Naive thymus-derived CD4-positive, alpha-beta T cell (primary cell): Measurements from ENCODE around the gene HDLBP. TPM values are rescaled to one million over a fixed set of nuclear protein-coding genes. Genes with fewer than 3 reads are reported as not detected.

Experiments used
- ATAC-seq: fragments of 150-1000 bp; cut with Tn5 transposase; 2 replicates; pipeline ENCODE4 v1.10.0; 2021; ENCODE audit warnings: mild to moderate bottlenecking, moderate library complexity
- CTCF ChIA-PET: fragments of 350-600 bp; sonication (Branson Sonifier 250); formaldehyde crosslinking; loops from one replicate; lab custom pipeline; 2021; ENCODE audit warnings: antibody characterized with exemption; lab: Charles Lee
- POLR2A ChIA-PET: fragments of 350-600 bp; sonication (Branson Sonifier 250); formaldehyde crosslinking; loops from one replicate; lab custom pipeline; 2021; ENCODE audit warnings: antibody characterized with exemption, inconsistent platforms; lab: Charles Lee
- DNase-seq, 9 donors: peaks; one replicate each; pipeline versions ENCODE4 v3.0.0 to v3.0.0-alpha.2; 2020 to 2022; ENCODE audit warnings: mixed read lengths in 1 of 9
- H3K27ac ChIP-seq: one replicate; pipeline ENCODE4 v1.7.0; 2013; ENCODE audit warnings: mild to moderate bottlenecking, low read depth, low read length, moderate library complexity
- H3K27me3 ChIP-seq, 2 donors: one replicate each; pipeline ENCODE4 v1.7.0; 2013; ENCODE audit warnings: low read length in 2 of 2, mild to moderate bottlenecking in 2 of 2, moderate library complexity in 2 of 2; ENCODE audit not compliant: control insufficient read depth in 2 of 2, insufficient read depth in 2 of 2
- H3K36me3 ChIP-seq, 3 experiments: 1 replicate in 2 of 3; 2 replicates in 1 of 3; pipeline ENCODE4 v1.7.0; 2013; ENCODE audit warnings: low read length in 3 of 3, mild to moderate bottlenecking in 3 of 3, moderate library complexity in 1 of 3; ENCODE audit not compliant: insufficient read depth in 3 of 3, control insufficient read depth in 2 of 3
- H3K4me1 ChIP-seq, 2 donors: one replicate each; pipeline ENCODE4 v1.7.0; 2013; ENCODE audit warnings: low read length in 2 of 2, mild to moderate bottlenecking in 2 of 2, moderate library complexity in 1 of 2; ENCODE audit not compliant: control insufficient read depth in 2 of 2, insufficient read depth in 2 of 2
- H3K4me3 ChIP-seq: 2 replicates; pipeline ENCODE4 v1.7.0; 2013; ENCODE audit warnings: mild to moderate bottlenecking, low read length
- H3K9me3 ChIP-seq, 3 experiments: 1 replicate in 2 of 3; 2 replicates in 1 of 3; pipeline ENCODE4 v1.7.0; 2013; ENCODE audit warnings: low read length in 3 of 3; ENCODE audit not compliant: control insufficient read depth in 2 of 3
- H3K27ac Mint-ChIP-seq, 9 donors: one replicate each; pipeline ENCODE4 v1.8.0; 2020 to 2022; ENCODE audit warnings: mixed read lengths in 9 of 9, mild to moderate bottlenecking in 8 of 9, moderate library complexity in 5 of 9, inconsistent platforms in 2 of 9
- H3K27me3 Mint-ChIP-seq, 5 donors: one replicate each; pipeline ENCODE4 v1.8.0; 2021 to 2022; ENCODE audit warnings: mixed read lengths in 5 of 5, mild to moderate bottlenecking in 1 of 5
- H3K36me3 Mint-ChIP-seq, 5 donors: one replicate each; pipeline ENCODE4 v1.8.0; 2020 to 2022; ENCODE audit warnings: mixed read lengths in 5 of 5, mild to moderate bottlenecking in 3 of 5, inconsistent platforms in 1 of 5
- H3K4me1 Mint-ChIP-seq, 7 donors: one replicate each; pipeline ENCODE4 v1.8.0; 2020 to 2022; ENCODE audit warnings: mixed read lengths in 7 of 7, mild to moderate bottlenecking in 3 of 7, inconsistent platforms in 1 of 7
- H3K4me3 Mint-ChIP-seq, 10 donors: one replicate each; pipeline ENCODE4 v1.8.0; 2020 to 2022; ENCODE audit warnings: mild to moderate bottlenecking in 10 of 10, mixed read lengths in 10 of 10, moderate library complexity in 6 of 10, inconsistent platforms in 2 of 10
- H3K9me3 Mint-ChIP-seq, 11 donors: one replicate each; pipeline ENCODE4 v1.8.0; 2020 to 2022; ENCODE audit warnings: mixed read lengths in 11 of 11, mild to moderate bottlenecking in 4 of 11, inconsistent platforms in 1 of 11, moderate library complexity in 1 of 11
- intact Hi-C, 2 donors: fragments of 100-400 bp; cut with micrococcal nuclease; formaldehyde crosslinking; loops; one replicate each; pipeline ENCODE4 v1.15.1; 2023
- polyA plus RNA-seq, 2 donors: library from polyadenylated mRNA; unstranded; fragments of 300-500 nt; fragmentation: Illumina TruSeq; gene quantifications; one replicate each; pipeline ENCODE4 v1.2.3, GENCODE V29; 2021
- total RNA-seq, 6 experiments: library from RNA in 5 of 6; stranded (reverse) in 5 of 6; gene quantifications; 1 replicate in 5 of 6; 2 replicates in 1 of 6; pipeline ENCODE4 v1.2.3 and lab custom pipeline; 2021 to 2026

The HDLBP gene, protein sequence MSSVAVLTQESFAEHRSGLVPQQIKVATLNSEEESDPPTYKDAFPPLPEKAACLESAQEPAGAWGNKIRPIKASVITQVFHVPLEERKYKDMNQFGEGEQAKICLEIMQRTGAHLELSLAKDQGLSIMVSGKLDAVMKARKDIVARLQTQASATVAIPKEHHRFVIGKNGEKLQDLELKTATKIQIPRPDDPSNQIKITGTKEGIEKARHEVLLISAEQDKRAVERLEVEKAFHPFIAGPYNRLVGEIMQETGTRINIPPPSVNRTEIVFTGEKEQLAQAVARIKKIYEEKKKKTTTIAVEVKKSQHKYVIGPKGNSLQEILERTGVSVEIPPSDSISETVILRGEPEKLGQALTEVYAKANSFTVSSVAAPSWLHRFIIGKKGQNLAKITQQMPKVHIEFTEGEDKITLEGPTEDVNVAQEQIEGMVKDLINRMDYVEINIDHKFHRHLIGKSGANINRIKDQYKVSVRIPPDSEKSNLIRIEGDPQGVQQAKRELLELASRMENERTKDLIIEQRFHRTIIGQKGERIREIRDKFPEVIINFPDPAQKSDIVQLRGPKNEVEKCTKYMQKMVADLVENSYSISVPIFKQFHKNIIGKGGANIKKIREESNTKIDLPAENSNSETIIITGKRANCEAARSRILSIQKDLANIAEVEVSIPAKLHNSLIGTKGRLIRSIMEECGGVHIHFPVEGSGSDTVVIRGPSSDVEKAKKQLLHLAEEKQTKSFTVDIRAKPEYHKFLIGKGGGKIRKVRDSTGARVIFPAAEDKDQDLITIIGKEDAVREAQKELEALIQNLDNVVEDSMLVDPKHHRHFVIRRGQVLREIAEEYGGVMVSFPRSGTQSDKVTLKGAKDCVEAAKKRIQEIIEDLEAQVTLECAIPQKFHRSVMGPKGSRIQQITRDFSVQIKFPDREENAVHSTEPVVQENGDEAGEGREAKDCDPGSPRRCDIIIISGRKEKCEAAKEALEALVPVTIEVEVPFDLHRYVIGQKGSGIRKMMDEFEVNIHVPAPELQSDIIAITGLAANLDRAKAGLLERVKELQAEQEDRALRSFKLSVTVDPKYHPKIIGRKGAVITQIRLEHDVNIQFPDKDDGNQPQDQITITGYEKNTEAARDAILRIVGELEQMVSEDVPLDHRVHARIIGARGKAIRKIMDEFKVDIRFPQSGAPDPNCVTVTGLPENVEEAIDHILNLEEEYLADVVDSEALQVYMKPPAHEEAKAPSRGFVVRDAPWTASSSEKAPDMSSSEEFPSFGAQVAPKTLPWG (N-terminal part only)
- total RNA-seq (100 to 1,000 TPM; 127 to 231 (median 169) TPM), polyA plus RNA-seq (10 to 100 TPM; 42.8 to 71.8 TPM), total RNA-seq (lab: John Stamatoyannopoulos, UW) (215 reads per million, percentile 93 among the genes with 10 or more reads in this experiment)

DNA sequence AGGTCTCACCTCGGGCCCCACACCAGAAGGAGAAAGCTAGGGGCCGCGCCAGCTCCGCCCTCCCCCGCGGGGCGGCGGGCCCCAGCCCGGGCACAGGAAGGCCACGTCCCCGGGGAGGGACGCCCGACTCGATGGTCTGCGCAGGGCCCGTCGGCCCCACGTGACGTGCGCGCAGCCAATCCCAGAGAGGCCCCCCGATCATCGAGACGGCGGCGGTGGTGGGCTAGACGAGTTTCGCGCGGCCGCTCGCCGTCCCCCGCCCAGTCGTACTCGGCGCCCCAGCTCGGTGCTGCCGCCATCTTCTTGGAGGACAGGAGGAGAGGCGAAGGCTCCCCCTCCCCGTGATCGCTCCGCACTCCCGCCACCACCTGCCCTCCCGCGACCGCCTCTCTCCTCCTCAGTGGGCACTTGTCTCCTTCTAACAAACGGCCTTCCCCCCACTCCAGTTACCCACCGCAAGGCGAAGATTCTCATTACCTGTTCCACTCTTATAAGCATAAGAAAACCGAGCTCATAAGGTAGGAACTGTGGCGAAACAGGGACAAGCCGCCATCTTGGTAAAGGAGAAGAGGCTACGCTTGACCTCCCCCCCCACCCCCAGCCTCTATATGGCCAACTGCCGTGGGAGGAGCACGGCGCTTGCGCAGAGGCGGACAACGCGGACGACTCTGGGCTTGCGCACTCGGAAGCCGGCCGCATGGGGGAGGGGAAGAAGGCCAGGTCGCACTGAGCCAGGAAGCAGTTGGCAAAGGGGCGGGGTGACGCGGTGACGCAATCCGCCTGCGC, at the start of gene HDLBP:
TSS of gene HDLBP (minus strand) at position 580 of the 786 bp plus-strand sequence. CDS start 48,803 bp downstream, outside the sequence.
- POLR2A ChIA-PET: interaction anchor here (0.5 to 5.0 kb wide), 25 partner anchors 9 to 750 kb away, joined by 3 to 87 read pairs (median 4); partner anchors contain the start of genes ATG4B, DTYMK, MTERF4 and PASK
- CTCF ChIA-PET: interaction anchor here (0.6 to 1.2 kb wide), 6 partner anchors 14 to 418 kb away, joined by 3 to 4 read pairs (median 3); no protein-coding TSS in a partner anchor
- intact Hi-C loops: loop anchor here (1.0 to 2.0 kb wide), 21 partner anchors 15 to 754 kb away; partner anchors contain the start of genes ATG4B (in 2 of the 2), DTYMK (in 2 of the 2), FARP2 (in 2 of the 2) and ING5 (in 2 of the 2)
- no peaks in the 10 kb centered on the region for H3K27me3 ChIP-seq
- no peaks in the 10 kb centered on the region for H3K27me3 Mint-ChIP-seq
- peak within 1 kb of the TSS; percentile 98 for H3K4me3 ChIP-seq
- peaks cover 44 to 48% of the 10 kb centered on the region in 2 donors for H3K4me1 ChIP-seq
- peaks cover 0 to 9% (median 0%) of the 10 kb centered on the region in 3 experiments for H3K36me3 ChIP-seq
- H3K9me3 ChIP-seq: no peaks in the 10 kb centered on the region
- peaks cover 0 to 14% (median 4%) of the 10 kb centered on the region in 5 donors for H3K36me3 Mint-ChIP-seq
- ATAC-seq: peak; percentile 87
- H3K27ac ChIP-seq: peak within 1 kb of the TSS; percentile 95
- H3K4me1 Mint-ChIP-seq: peaks cover 62 to 84% (median 75%) of the 10 kb centered on the region in 7 donors
- H3K4me3 Mint-ChIP-seq: peak within 1 kb of the TSS; percentile 93 to 100 (median 98)
- peaks cover 0 to 3% (median 0%) of the 10 kb centered on the region in 11 donors for H3K9me3 Mint-ChIP-seq
- peak within 1 kb of the TSS; percentile 96 to 100 (median 99) for H3K27ac Mint-ChIP-seq
- DNase-seq: peak; percentile 100

DNA sequence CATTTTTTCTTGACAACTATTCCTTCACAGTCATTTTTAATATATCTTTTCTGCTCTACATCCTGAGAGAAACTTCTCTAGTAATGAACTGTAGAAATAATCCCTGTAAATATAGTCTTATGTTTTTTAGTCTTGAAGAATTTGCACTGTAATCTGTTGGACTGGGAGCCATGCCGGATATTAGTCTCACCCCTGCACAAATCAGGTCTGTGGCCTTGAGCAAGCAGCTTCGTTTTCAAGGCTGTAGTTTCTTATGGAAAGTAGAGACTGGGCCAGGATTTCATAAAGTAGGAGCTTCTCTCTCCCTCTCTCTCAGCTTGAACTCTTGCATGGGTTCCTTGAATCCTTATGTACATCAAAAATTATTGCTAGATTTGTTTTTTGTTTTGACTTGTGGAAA, 49.3 kb upstream of the HDLBP start:
- Mint-ChIP-seq H3K9me3 (no peaks in the 10 kb centered on the region), H3K36me3 (peaks cover 0 to 9% (median 0%) of the 10 kb centered on the region in 5 donors), H3K4me3 (no peak overlapping the region), H3K4me1 (peaks cover 0 to 10% (median 2%) of the 10 kb centered on the region in 7 donors), H3K27ac (no peak overlapping the region), H3K27me3 (no peaks in the 10 kb centered on the region)
- DNase-seq (no peak), ATAC-seq (no peak)
- intact Hi-C loops: no loop called here
- Histone ChIP-seq H3K36me3 (no peaks in the 10 kb centered on the region), H3K9me3 (no peaks in the 10 kb centered on the region), H3K4me3 (no peak overlapping the region), H3K27me3 (no peaks in the 10 kb centered on the region), H3K4me1 (no peaks in the 10 kb centered on the region), H3K27ac (no peak overlapping the region)
- ChIA-PET POLR2A (no interaction called here), CTCF (interaction anchor here (1.1 to 1.3 kb wide), 2 partner anchors 27 to 514 kb away, joined by 3 to 4 read pairs; no protein-coding TSS in a partner anchor)

DNA sequence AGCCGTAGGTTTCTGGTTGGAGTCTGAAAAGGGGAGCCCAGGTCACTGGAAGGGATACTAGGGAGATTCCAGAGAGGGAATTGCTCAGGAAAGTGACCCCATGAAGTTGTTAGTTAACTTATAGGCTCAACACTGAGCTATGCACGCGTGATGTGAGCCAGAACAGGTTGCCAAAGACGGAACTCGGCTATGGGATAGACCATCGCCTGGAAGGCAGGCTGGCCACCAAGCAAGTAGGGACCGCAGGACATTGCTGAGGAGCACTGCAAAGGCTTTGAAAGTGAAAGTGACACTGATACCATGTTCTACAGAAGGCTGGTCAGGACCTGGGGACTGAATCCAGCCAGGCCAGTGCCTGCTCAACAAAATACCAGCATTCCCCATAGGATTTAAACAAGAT, 48.0 kb upstream of the HDLBP start:
- Mint-ChIP-seq H3K9me3 (peaks cover 0 to 1% (median 0%) of the 10 kb centered on the region in 11 donors), H3K27ac (no peak overlapping the region), H3K4me1 (peaks cover 2 to 19% (median 10%) of the 10 kb centered on the region in 7 donors), H3K27me3 (no peaks in the 10 kb centered on the region), H3K4me3 (no peak overlapping the region), H3K36me3 (peaks cover 0 to 9% (median 0%) of the 10 kb centered on the region in 5 donors)
- ATAC-seq (no peak), DNase-seq (no peak)
- ChIA-PET CTCF (interaction anchor here (1.3 kb wide), 1 partner anchor 29 kb away, joined by 4 read pairs; no protein-coding TSS in a partner anchor), POLR2A (no interaction called here)
- Histone ChIP-seq H3K9me3 (no peaks in the 10 kb centered on the region), H3K4me3 (no peak overlapping the region), H3K27me3 (no peaks in the 10 kb centered on the region), H3K36me3 (no peaks in the 10 kb centered on the region), H3K4me1 (no peaks in the 10 kb centered on the region), H3K27ac (no peak overlapping the region)
- intact Hi-C loops: no loop called here

DNA sequence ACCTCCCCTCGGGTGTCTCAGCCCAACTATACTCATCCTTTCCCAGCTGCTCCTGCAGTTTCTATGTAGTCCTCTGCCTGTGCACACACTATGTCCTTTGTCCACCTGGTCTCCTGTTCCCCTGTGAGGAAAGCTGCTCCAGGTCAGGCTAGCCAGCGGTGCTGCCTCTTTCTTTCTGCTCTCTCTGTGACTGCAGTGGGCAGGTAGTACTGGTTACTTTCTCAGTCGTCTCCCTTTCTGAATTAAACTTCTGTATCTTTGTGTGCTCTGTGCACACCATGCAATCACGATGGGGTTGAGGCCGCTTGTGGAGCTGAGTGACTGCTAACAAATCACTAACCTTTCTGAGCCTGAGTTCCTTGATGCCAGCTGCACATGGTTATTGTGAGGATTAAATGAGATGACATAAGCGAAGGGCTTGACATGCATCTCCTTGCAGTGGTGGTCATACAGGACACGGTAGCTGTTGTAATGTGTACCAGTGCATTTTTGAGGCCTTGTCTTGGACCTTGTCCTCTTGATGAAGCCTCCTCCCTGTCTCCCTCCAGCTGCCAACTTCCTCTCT, 44.1 kb upstream of the HDLBP start:
- Mint-ChIP-seq H3K4me1 (peaks cover 5 to 36% (median 19%) of the 10 kb centered on the region in 7 donors), H3K36me3 (peaks cover 0 to 6% (median 2%) of the 10 kb centered on the region in 5 donors), H3K27me3 (no peaks in the 10 kb centered on the region), H3K27ac (no peak overlapping the region), H3K9me3 (peaks cover 0 to 3% (median 0%) of the 10 kb centered on the region in 11 donors), H3K4me3 (no peak overlapping the region)
- Histone ChIP-seq H3K4me1 (peaks cover 6 to 7% of the 10 kb centered on the region in 2 donors), H3K4me3 (no peak overlapping the region), H3K36me3 (no peaks in the 10 kb centered on the region), H3K27me3 (no peaks in the 10 kb centered on the region), H3K27ac (no peak overlapping the region), H3K9me3 (no peaks in the 10 kb centered on the region)
- POLR2A ChIA-PET: interaction anchor here (2.4 kb wide), 1 partner anchor 45 kb away, joined by 7 read pairs; no protein-coding TSS in a partner anchor
- CTCF ChIA-PET: interaction anchor here (0.6 kb wide), 1 partner anchor 605 kb away, joined by 3 read pairs; no protein-coding TSS in a partner anchor
- intact Hi-C loops: loop anchor here in 1 of 2 donors (5.0 kb wide), 2 partner anchors 83 to 87 kb away; no protein-coding TSS in a partner anchor
- ATAC-seq: no peak
- no peak for DNase-seq

DNA sequence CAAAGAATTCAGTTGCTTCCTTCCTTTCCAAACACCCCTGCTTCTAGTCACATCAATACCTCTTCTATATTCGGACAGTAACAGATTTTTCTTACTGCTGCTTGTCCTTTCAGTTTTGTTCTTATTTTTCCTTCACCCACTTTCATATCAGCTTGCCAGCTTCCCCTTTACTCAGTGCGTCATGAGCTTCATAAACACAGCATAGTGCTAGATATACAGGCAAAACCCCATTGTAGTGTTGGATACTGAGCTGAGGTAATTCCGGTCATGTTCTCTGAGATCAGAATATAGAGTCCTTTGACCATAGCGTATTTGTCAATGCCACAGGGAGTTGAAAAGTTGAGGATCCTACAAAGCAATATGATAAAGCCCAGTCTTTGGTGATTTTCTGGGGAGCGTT, 43.0 kb upstream of the HDLBP start:
- Histone ChIP-seq H3K27me3 (no peaks in the 10 kb centered on the region), H3K4me1 (peaks cover 6 to 7% of the 10 kb centered on the region in 2 donors), H3K27ac (no peak overlapping the region), H3K36me3 (no peaks in the 10 kb centered on the region), H3K9me3 (no peaks in the 10 kb centered on the region), H3K4me3 (no peak overlapping the region)
- Mint-ChIP-seq H3K36me3 (peaks cover 0 to 2% (median 0%) of the 10 kb centered on the region in 5 donors), H3K27ac (no peak overlapping the region), H3K4me3 (peak overlapping the region in 6 of 10 donors; percentile 1 to 74 (median 16)), H3K9me3 (peaks cover 0 to 3% (median 0%) of the 10 kb centered on the region in 11 donors), H3K4me1 (peaks cover 5 to 34% (median 19%) of the 10 kb centered on the region in 7 donors), H3K27me3 (no peaks in the 10 kb centered on the region)
- DNase-seq: no peak
- ATAC-seq: no peak
- CTCF ChIA-PET: interaction anchor here (0.8 kb wide), 1 partner anchor 386 kb away, joined by 3 read pairs; no protein-coding TSS in a partner anchor
- POLR2A ChIA-PET: interaction anchor here (0.6 to 2.4 kb wide), 4 partner anchors 10 to 44 kb away, joined by 3 to 7 read pairs (median 3); partner anchors contain the start of gene SEPTIN2
- intact Hi-C loops: loop anchor here in 1 of 2 donors (5.0 kb wide), 2 partner anchors 84 to 86 kb away; no protein-coding TSS in a partner anchor
